T-helper 1 cell treated with Interleukin-12 subunit alpha and Interleukin-12 subunit beta and Interleukin-4 antibody, amounts not matched to agents 30 ng/mL and 1 ng/mL, for 36 hours (primary cell): ENCODE measurements around the gene SAP30BP. TPM values are rescaled to one million over a fixed set of nuclear protein-coding genes. Genes with fewer than 3 reads are reported as not detected.

Experiments
- intact Hi-C: fragments of 100-400 bp; cut with micrococcal nuclease; formaldehyde crosslinking; loops from one replicate; pipeline ENCODE4 v1.15.1; 2024
- total RNA-seq: library from RNA; stranded (reverse); gene quantifications from 2 replicates; pipeline ENCODE4 v1.2.3, GENCODE V29; 2022

Gene SAP30BP
- total RNA-seq, 1 donor from 2014 or later = 108 TPM

- intact Hi-C loops = no loop called here
Observed at GRCh38 chr17:75707079-75707571, 40.0 kb downstream of the SAP30BP start.

GRCh38 chr17:75712446-75712845 lies 45.3 kb downstream of the SAP30BP start:
- intact Hi-C loops = no loop called here

- intact Hi-C loops = loop anchor here (2.0 kb wide), 1 partner anchor 31 kb away; no protein-coding TSS in a partner anchor
Observed at GRCh38 chr17:75719732-75720131, 52.6 kb downstream of the SAP30BP start.

- intact Hi-C loops = loop anchor here (2.0 kb wide), 1 partner anchor 32 kb away; no protein-coding TSS in a partner anchor
Observed at GRCh38 chr17:75720656-75721462, 53.7 kb downstream of the SAP30BP start, which contains the start of gene ITGB4. TSS of gene ITGB4 (plus strand) at chr17:75721459. CDS start at chr17:75724704, 3,245 bp downstream.

GRCh38 chr17:75721463-75722011 lies 54.4 kb downstream of the SAP30BP start:
- intact Hi-C loops = loop anchor here (2.0 kb wide), 1 partner anchor 33 kb away; no protein-coding TSS in a partner anchor

- intact Hi-C loops = no loop called here
Observed at GRCh38 chr17:75722076-75722475, 54.9 kb downstream of the SAP30BP start.

GRCh38 chr17:75722542-75723095 lies 55.5 kb downstream of the SAP30BP start:
- intact Hi-C loops = no loop called here

- intact Hi-C loops = no loop called here
Observed at GRCh38 chr17:75723171-75723930, 56.2 kb downstream of the SAP30BP start.

GRCh38 chr17:75724016-75725003 lies 57.2 kb downstream of the SAP30BP start:
- intact Hi-C loops = no loop called here

- intact Hi-C loops = no loop called here
Observed at GRCh38 chr17:75725504-75725903, 58.4 kb downstream of the SAP30BP start.

GRCh38 chr17:75727391-75727790 lies 60.3 kb downstream of the SAP30BP start:
- intact Hi-C loops = no loop called here

- intact Hi-C loops = no loop called here
Observed at GRCh38 chr17:75729351-75729750, 62.2 kb downstream of the SAP30BP start.

- intact Hi-C loops = no loop called here
Observed at GRCh38 chr17:75730065-75730464, 62.9 kb downstream of the SAP30BP start.

- intact Hi-C loops = no loop called here
Observed at GRCh38 chr17:75731086-75731715, 64.1 kb downstream of the SAP30BP start.

GRCh38 chr17:75731716-75732498 lies 64.8 kb downstream of the SAP30BP start:
- intact Hi-C loops = no loop called here

GRCh38 chr17:75733471-75733870 lies 66.3 kb downstream of the SAP30BP start:
- intact Hi-C loops = no loop called here

- intact Hi-C loops = no loop called here
Observed at GRCh38 chr17:75734674-75735294, 67.6 kb downstream of the SAP30BP start.

GRCh38 chr17:75736173-75736835 lies 69.2 kb downstream of the SAP30BP start:
- intact Hi-C loops = no loop called here
